Esophagus muscularis mucosa (tissue), 3 donors: ENCODE measurements around the gene RPL9.

Source experiments
- POLR2A ChIP-seq: fragments of 450-650 bp; IDR thresholded peaks from one replicate; pipeline ENCODE4 v1.6.1; 2017; ENCODE audit warnings: antibody characterized with exemption, moderate library complexity, mild to moderate bottlenecking, low read depth
- POLR2AphosphoS5 ChIP-seq, 2 donors: sonication (generic); formaldehyde crosslinking; IDR thresholded peaks; one replicate each; pipeline ENCODE4 v1.6.1; 2017; ENCODE audit warnings: antibody characterized with exemption in 2 of 2
- TF ChIP-seq, protein P1 (sequence below), 3 experiments: fragments of 200-600 bp in 2 of 3; fragments of 450-650 bp in 1 of 3; sonication (generic) in 2 of 3; IDR thresholded peaks; one replicate each; pipeline ENCODE4 v1.5.1; 2017 to 2019; ENCODE audit warnings: antibody characterized with exemption in 3 of 3, mild to moderate bottlenecking in 2 of 3, moderate library complexity in 1 of 3

DNA sequence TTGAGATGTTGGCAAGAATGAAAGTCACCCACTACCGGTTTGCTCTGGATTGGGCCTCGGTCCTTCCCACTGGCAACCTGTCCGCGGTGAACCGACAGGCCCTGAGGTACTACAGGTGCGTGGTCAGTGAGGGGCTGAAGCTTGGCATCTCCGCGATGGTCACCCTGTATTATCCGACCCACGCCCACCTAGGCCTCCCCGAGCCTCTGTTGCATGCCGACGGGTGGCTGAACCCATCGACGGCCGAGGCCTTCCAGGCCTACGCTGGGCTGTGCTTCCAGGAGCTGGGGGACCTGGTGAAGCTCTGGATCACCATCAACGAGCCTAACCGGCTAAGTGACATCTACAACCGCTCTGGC is 12.3 kb downstream of the RPL9 start:
- TF ChIP-seq POLR2AphosphoS5 (IDR thresholded peaks at IDR 0.05) (no peak), POLR2A (no peak)
- TF ChIP-seq, protein P1, sequence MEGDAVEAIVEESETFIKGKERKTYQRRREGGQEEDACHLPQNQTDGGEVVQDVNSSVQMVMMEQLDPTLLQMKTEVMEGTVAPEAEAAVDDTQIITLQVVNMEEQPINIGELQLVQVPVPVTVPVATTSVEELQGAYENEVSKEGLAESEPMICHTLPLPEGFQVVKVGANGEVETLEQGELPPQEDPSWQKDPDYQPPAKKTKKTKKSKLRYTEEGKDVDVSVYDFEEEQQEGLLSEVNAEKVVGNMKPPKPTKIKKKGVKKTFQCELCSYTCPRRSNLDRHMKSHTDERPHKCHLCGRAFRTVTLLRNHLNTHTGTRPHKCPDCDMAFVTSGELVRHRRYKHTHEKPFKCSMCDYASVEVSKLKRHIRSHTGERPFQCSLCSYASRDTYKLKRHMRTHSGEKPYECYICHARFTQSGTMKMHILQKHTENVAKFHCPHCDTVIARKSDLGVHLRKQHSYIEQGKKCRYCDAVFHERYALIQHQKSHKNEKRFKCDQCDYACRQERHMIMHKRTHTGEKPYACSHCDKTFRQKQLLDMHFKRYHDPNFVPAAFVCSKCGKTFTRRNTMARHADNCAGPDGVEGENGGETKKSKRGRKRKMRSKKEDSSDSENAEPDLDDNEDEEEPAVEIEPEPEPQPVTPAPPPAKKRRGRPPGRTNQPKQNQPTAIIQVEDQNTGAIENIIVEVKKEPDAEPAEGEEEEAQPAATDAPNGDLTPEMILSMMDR (IDR thresholded peaks at IDR 0.05), result no peak
